GM12878 (cell line): Measurements from ENCODE around the gene SLC4A8. TPM values are rescaled to one million over a fixed set of nuclear protein-coding genes. Genes with fewer than 3 reads are reported as not detected.

Source experiments
- ATAC-seq: fragments of 200-7000 bp; cut with Tn5 transposase; 3 replicates; pipeline ENCODE4 v1.9.1; 2020; ENCODE audit warnings: mild to moderate bottlenecking, moderate library complexity
- BruUV-seq: library from RNA; stranded (reverse); fragments of 400-500 nt; replicated peaks from 2 replicates; lab custom pipeline; 2021; lab: Mats Ljungman, UMichigan
- CTCF ChIA-PET: fragments of 300-600 bp; sonication (Branson Sonifier 250); formaldehyde crosslinking; extraction: SDS; loops from one replicate; lab custom pipeline; 2021; ENCODE audit warnings: inconsistent platforms; lab: Yijun Ruan, JAX
- POLR2A ChIA-PET: fragments of 350-600 bp; formaldehyde crosslinking; extraction: SDS; loops from one replicate; lab custom pipeline; 2021; ENCODE audit warnings: inconsistent platforms; lab: Charles Lee
- RAD21 ChIA-PET: fragments of 300-600 bp; sonication (Branson Sonifier 250); formaldehyde crosslinking; loops from one replicate; lab custom pipeline; 2023; ENCODE audit warnings: antibody characterized with exemption; ENCODE audit not compliant: unreplicated experiment; lab: Charles Lee
- SMC1A ChIA-PET: fragments of 300-600 bp; sonication (Branson Sonifier 250); formaldehyde crosslinking; loops from one replicate; lab custom pipeline; 2023; ENCODE audit not compliant: unreplicated experiment, uncharacterized antibody; lab: Charles Lee
- DNase-seq: peaks from one replicate; pipeline ENCODE4 v3.0.0-alpha.2; 2011; ENCODE audit warnings: low read depth, low spot score
- FAIRE-seq: peaks from 3 replicates; lab custom pipeline; 2011; peaks lifted over from hg19 to GRCh38; lab: Jason Lieb, UNC
- H2AFZ ChIP-seq: 2 replicates; pipeline ENCODE4 v1.6.0; 2011; ENCODE audit warnings: low read depth, low read length, control low read depth; ENCODE audit not compliant: control insufficient read depth
- H3K27ac ChIP-seq: 2 replicates; pipeline ENCODE4 v1.5.1; 2011; ENCODE audit warnings: control low read depth; ENCODE audit not compliant: control insufficient read depth, insufficient read depth
- H3K27me3 ChIP-seq, 2 experiments: replicated peaks in 1 of 2; 2 replicates each; pipeline versions ENCODE4 v1.6.0 to v1.6.1; 2011; ENCODE audit warnings: low read length in 1 of 2; ENCODE audit not compliant: control insufficient read depth in 2 of 2, insufficient read depth in 2 of 2
- H3K36me3 ChIP-seq, 2 experiments: 2 replicates each; pipeline ENCODE4 v1.5.1; 2011; ENCODE audit warnings: low read length in 1 of 2; ENCODE audit not compliant: control insufficient read depth in 2 of 2, insufficient read depth in 2 of 2
- H3K4me1 ChIP-seq: 2 replicates; pipeline ENCODE4 v1.6.1; 2011; ENCODE audit warnings: mild to moderate bottlenecking, low read length, moderate library complexity, mixed read lengths; ENCODE audit not compliant: control insufficient read depth, insufficient read depth
- H3K4me2 ChIP-seq: 2 replicates; pipeline ENCODE4 v1.6.0; 2011; ENCODE audit warnings: control low read depth; ENCODE audit not compliant: control insufficient read depth, insufficient read depth
- H3K4me3 ChIP-seq: fragments of 200-600 bp; sonication (generic); 2 replicates; pipeline ENCODE4 v1.5.1; 2016
- H3K79me2 ChIP-seq: 2 replicates; pipeline ENCODE4 v1.6.0; 2011; ENCODE audit warnings: low read length; ENCODE audit not compliant: control insufficient read depth, insufficient read depth
- H3K9ac ChIP-seq: 2 replicates; pipeline ENCODE4 v1.8.0; 2011; ENCODE audit warnings: low read length, control low read depth, mixed read lengths; ENCODE audit not compliant: control insufficient read depth, insufficient read depth
- H3K9me3 ChIP-seq: replicated peaks from 3 replicates; pipeline ENCODE4 v1.5.1; 2011; ENCODE audit warnings: mild to moderate bottlenecking, low read length; ENCODE audit not compliant: control insufficient read depth, insufficient read depth
- H4K20me1 ChIP-seq: 2 replicates; pipeline ENCODE4 v1.6.0; 2011; ENCODE audit not compliant: control insufficient read depth, insufficient read depth
- NR2C1 ChIP-seq: fragments of 450-650 bp; IDR thresholded peaks from 2 replicates; pipeline ENCODE4 v1.6.1; 2017; ENCODE audit warnings: antibody characterized with exemption, mild to moderate bottlenecking, moderate library complexity
- RAD21 ChIP-seq: IDR thresholded peaks from 2 replicates; pipeline ENCODE4 v1.6.1; 2011; ENCODE audit warnings: mild to moderate bottlenecking, low read depth, low read length, moderate library complexity; ENCODE audit not compliant: insufficient read depth
- ZNF207 ChIP-seq: fragments of 450-650 bp; IDR thresholded peaks from 2 replicates; pipeline ENCODE4 v1.6.1; 2014; ENCODE audit warnings: antibody characterized with exemption, mild to moderate bottlenecking, borderline replicate concordance
- WGBS: methylation state at CpG from one replicate; pipeline ENCODE4 v1.1.6; 2016; ENCODE audit warnings: low lambda C conversion rate; ENCODE audit not compliant: insufficient replicate concordance, insufficient coverage; ENCODE audit errors: missing lambda C conversion rate; 5-methylcytosine and 5-hydroxymethylcytosine counted together
- in situ Hi-C: fragments of 300-500 bp; cut with MboI; formaldehyde crosslinking; loops from 9 replicates; pipeline ENCODE4 v1.14.3; 2018; ENCODE audit warnings: mixed read lengths
- intact Hi-C: fragments of 100-400 bp; cut with micrococcal nuclease; formaldehyde crosslinking; loops from one replicate; pipeline ENCODE4 v1.14.2; 2022; ENCODE audit not compliant: unreplicated experiment
- polyA plus RNA-seq, 11 experiments: library from polyadenylated mRNA; depleted of rRNA in 4 of 11; unstranded in 6 of 11; stranded (reverse) in 5 of 11; fragments of >200 nt; fragmentation: Nextera tagmentation in 4 of 11; fragmentation: Illumina TruSeq in 1 of 11; extraction: Ambion mirVana in 4 of 11; extraction: Trizol in 1 of 11; gene quantifications; 1 replicate in 1 of 11; 2 replicates in 10 of 11; pipeline versions ENCODE4 v1.2.1 to v1.2.3, GENCODE V29; 2011 to 2016; ENCODE audit warnings: inconsistent platforms in 2 of 11, missing spikeins in 2 of 11, low read depth in 1 of 11
- total RNA-seq, 4 experiments: library from RNA; depleted of rRNA in 3 of 4; stranded (reverse); fragments of >200 nt in 3 of 4; fragmentation: Illumina TruSeq in 1 of 4; extraction: Trizol in 1 of 4; gene quantifications; 2 replicates each; pipeline versions ENCODE4 v1.2.1 to v1.2.3, GENCODE V29; 2013 to 2021
- TF ChIP-seq, protein P1 (sequence below), 3 experiments: IDR thresholded peaks in 2 of 3; conservative IDR thresholded peaks in 1 of 3; 2 replicates each; pipeline ENCODE4 v1.5.1; 2011; ENCODE audit warnings: low read depth in 3 of 3, low read length in 3 of 3, mild to moderate bottlenecking in 3 of 3, control low read depth in 2 of 3, moderate library complexity in 2 of 3, inconsistent platforms in 1 of 3, mixed read lengths in 1 of 3; ENCODE audit not compliant: control insufficient read depth in 2 of 3, insufficient read depth in 1 of 3; ENCODE audit errors: extremely low read depth in 1 of 3

The SLC4A8 gene
- total and polyA plus RNA-seq, 10 of the 15 experiments (the other 5 are each of a cell fraction or from before 2014, with no cell fraction given), result 1.4 to 7.7 (median 3.7) TPM

DNA sequence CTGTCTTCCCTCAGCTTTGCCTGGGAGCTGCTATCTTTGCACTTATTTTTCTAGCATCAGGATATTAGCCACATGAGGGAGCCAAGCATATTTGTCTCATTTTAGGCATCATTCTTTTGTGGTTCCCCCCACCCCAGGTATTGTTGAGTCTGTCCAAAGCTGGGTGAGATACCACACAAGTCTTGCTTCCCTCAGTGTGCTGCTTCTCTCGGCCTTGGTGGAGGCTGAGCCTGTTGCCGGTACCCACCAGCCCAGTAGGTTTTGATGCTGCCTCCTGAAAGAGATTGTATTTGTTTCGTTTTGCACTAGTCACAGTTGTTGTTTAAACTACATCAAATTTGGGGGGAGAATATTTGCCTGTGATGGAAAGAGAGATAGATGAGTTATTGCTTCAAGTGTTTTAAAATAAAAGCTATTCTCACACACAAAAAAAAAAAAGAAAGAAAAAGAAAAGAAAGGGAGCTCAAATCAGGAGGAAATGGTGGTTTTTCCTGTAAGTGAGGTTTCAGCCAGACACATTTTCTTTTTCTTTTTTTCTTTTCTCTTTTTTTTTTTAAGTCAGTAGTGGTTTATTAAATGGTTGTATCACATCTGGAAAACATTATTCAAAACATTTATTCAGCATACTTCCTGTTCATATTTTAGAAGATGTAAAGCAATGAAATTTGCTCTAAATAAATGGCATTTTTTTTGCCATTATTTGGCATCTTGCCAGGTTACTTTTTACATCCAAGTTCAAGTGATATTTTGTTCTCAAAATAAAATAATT, 58.5 kb downstream of the SLC4A8 start:
- in situ Hi-C loops (no loop called here), intact Hi-C loops (no loop called here)
- TF ChIP-seq NR2C1 (no peak), ZNF207 (no peak), RAD21 (0 out of 2 replicates have a peak, but pooled peaks have one; percentile 21)
- TF ChIP-seq, protein P1, sequence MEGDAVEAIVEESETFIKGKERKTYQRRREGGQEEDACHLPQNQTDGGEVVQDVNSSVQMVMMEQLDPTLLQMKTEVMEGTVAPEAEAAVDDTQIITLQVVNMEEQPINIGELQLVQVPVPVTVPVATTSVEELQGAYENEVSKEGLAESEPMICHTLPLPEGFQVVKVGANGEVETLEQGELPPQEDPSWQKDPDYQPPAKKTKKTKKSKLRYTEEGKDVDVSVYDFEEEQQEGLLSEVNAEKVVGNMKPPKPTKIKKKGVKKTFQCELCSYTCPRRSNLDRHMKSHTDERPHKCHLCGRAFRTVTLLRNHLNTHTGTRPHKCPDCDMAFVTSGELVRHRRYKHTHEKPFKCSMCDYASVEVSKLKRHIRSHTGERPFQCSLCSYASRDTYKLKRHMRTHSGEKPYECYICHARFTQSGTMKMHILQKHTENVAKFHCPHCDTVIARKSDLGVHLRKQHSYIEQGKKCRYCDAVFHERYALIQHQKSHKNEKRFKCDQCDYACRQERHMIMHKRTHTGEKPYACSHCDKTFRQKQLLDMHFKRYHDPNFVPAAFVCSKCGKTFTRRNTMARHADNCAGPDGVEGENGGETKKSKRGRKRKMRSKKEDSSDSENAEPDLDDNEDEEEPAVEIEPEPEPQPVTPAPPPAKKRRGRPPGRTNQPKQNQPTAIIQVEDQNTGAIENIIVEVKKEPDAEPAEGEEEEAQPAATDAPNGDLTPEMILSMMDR (IDR thresholded peaks at IDR 0.05 in 2 of 3, conservative IDR thresholded peaks at IDR 0.05 in 1 of 3; ENCODE audit: control insufficient read depth in 2 of 3, extremely low read depth in 1 of 3, insufficient read depth in 1 of 3, low read depth in 3 of 3, low read length in 3 of 3), result 0 out of 6 replicates have a peak, but pooled peaks of 1 of the 3 experiments have one; percentile 11
- Histone ChIP-seq H2AFZ (peak overlapping the region; percentile 65), H3K4me1 (peaks cover 19% of the 10 kb centered on the region), H3K4me3 (no peak overlapping the region), H4K20me1 (no peaks in the 10 kb centered on the region), H3K9me3 (no peaks in the 10 kb centered on the region), H3K27me3 (no peaks in the 10 kb centered on the region), H3K4me2 (peak overlapping the region; percentile 79), H3K9ac (0 out of 2 replicates have a peak overlapping the region, but pooled peaks have one; percentile 20), H3K79me2 (no peaks in the 10 kb centered on the region), H3K27ac (no peak overlapping the region), H3K36me3 (no peaks in the 10 kb centered on the region)
- 43% methylated on average over 3 of the region's 3 CpGs for WGBS
- CTCF ChIA-PET, result interaction anchor here (0.6 to 2.2 kb wide), 4 partner anchors 13 to 1838 kb away, joined by 3 to 9 read pairs (median 4); partner anchors contain the start of gene AAAS
- BruUV-seq, result no TSS peak
- ATAC-seq (peak; percentile 62), DNase-seq (no peak), FAIRE-seq (peak; percentile 62)
- SMC1A ChIA-PET, result interaction anchor here (0.9 to 1.0 kb wide), 3 partner anchors 44 to 87 kb away, joined by 3 read pairs; no protein-coding TSS in a partner anchor
- RAD21 ChIA-PET, result interaction anchor here (1.3 to 1.4 kb wide), 2 partner anchors 48 to 49 kb away, joined by 3 read pairs; no protein-coding TSS in a partner anchor
- POLR2A ChIA-PET, result interaction anchor here (0.6 to 0.7 kb wide), 2 partner anchors 16 to 442 kb away, joined by 3 read pairs; no protein-coding TSS in a partner anchor
